Vagina (tissue), 2 donors: ENCODE data around the gene FHIT.

Source experiments
- POLR2A ChIP-seq, 2 donors: fragments of 450-650 bp; IDR thresholded peaks; one replicate each; pipeline ENCODE4 v1.6.1; 2017; ENCODE audit warnings: antibody characterized with exemption in 2 of 2, mild to moderate bottlenecking in 2 of 2, moderate library complexity in 2 of 2
- TF ChIP-seq, protein P1 (sequence below), 3 experiments: fragments of 450-650 bp in 2 of 3; fragments of 200-600 bp in 1 of 3; sonication (generic) in 1 of 3; IDR thresholded peaks; one replicate each; pipeline ENCODE4 v1.5.1; 2017 to 2019; ENCODE audit warnings: antibody characterized with exemption in 3 of 3, mild to moderate bottlenecking in 2 of 3, moderate library complexity in 2 of 3

DNA sequence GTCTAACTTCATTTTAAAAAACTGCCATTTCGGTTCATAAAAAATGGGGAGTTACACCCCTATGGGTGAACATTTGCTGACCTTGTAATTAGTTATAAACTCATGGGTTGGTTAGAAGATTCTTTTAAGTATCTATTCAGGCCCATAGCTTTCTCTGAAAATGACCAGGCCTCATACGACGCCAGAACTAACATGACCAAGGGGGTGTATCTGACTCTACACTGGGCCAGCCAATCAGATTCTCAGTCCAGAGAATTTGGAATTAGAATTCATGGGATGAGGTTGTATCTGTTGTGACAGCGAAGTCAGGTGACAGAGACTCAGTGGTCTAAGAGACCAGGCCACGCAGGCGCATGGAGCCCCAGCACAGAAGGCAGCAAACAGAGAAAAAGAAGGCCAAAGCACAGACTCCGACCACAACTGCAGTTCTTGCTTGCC is 981.4 kb downstream of the FHIT start:
- TF ChIP-seq, protein P1, sequence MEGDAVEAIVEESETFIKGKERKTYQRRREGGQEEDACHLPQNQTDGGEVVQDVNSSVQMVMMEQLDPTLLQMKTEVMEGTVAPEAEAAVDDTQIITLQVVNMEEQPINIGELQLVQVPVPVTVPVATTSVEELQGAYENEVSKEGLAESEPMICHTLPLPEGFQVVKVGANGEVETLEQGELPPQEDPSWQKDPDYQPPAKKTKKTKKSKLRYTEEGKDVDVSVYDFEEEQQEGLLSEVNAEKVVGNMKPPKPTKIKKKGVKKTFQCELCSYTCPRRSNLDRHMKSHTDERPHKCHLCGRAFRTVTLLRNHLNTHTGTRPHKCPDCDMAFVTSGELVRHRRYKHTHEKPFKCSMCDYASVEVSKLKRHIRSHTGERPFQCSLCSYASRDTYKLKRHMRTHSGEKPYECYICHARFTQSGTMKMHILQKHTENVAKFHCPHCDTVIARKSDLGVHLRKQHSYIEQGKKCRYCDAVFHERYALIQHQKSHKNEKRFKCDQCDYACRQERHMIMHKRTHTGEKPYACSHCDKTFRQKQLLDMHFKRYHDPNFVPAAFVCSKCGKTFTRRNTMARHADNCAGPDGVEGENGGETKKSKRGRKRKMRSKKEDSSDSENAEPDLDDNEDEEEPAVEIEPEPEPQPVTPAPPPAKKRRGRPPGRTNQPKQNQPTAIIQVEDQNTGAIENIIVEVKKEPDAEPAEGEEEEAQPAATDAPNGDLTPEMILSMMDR (IDR thresholded peaks at IDR 0.05): no peak
- no peak for TF ChIP-seq POLR2A (IDR thresholded peaks at IDR 0.05)
